Neural cell (in vitro differentiated cells): ENCODE results near the gene DPH1.

Experiments used
- CTCF ChIP-seq: fragments of 450-650 bp; IDR thresholded peaks from 2 replicates; pipeline ENCODE4 v1.5.1; 2014; ENCODE audit warnings: antibody characterized with exemption, mild to moderate bottlenecking, moderate library complexity; ENCODE audit not compliant: poor library complexity, severe bottlenecking
- EP300 ChIP-seq: fragments of 450-650 bp; conservative IDR thresholded peaks from 2 replicates; pipeline ENCODE4 v1.6.1; 2014; ENCODE audit warnings: antibody characterized with exemption, mild to moderate bottlenecking, moderate library complexity; ENCODE audit not compliant: poor library complexity, severe bottlenecking
- EZH2 ChIP-seq: fragments of 200-600, 300-800 bp; shearing (Covaris generic), sonication (generic); IDR thresholded peaks from 2 replicates; pipeline ENCODE4 v1.6.1; 2014; ENCODE audit warnings: antibody characterized with exemption, low read length, borderline replicate concordance, mild to moderate bottlenecking; ENCODE audit not compliant: insufficient read depth, poor library complexity, severe bottlenecking
- MXI1 ChIP-seq: fragments of 450-650 bp; conservative IDR thresholded peaks from 2 replicates; pipeline ENCODE4 v1.6.1; 2014; ENCODE audit warnings: antibody characterized with exemption, mild to moderate bottlenecking; ENCODE audit not compliant: poor library complexity, severe bottlenecking
- POLR2AphosphoS5 ChIP-seq: IDR thresholded peaks from 2 replicates; pipeline ENCODE4 v1.6.1; 2012
- TAF1 ChIP-seq: IDR thresholded peaks from 2 replicates; pipeline ENCODE4 v1.6.1; 2012; ENCODE audit warnings: low read depth

GRCh38 chr17:2082003-2082781 is 52.2 kb downstream of the DPH1 start:
- no peak for TF ChIP-seq CTCF
- TF ChIP-seq POLR2AphosphoS5 = no peak
- no peak for TF ChIP-seq EZH2
- no peak for TF ChIP-seq EP300
- TF ChIP-seq TAF1 = no peak
- no peak for TF ChIP-seq MXI1
